Choroid plexus epithelial cell (primary cell): ENCODE results near the gene GUK1.

ENCODE experiments used
- DNase-seq: peaks from one replicate; pipeline ENCODE4 v3.0.0-alpha.2; 2010; ENCODE audit warnings: low read depth
- H3K4me3 ChIP-seq: 2 replicates; pipeline ENCODE4 v1.5.1; 2011; ENCODE audit warnings: low read depth, mild to moderate bottlenecking, control low read depth, low read length, moderate library complexity
- CTCF ChIP-seq: conservative IDR thresholded peaks from 2 replicates; pipeline ENCODE4 v1.5.1; 2011; ENCODE audit warnings: low read depth, mild to moderate bottlenecking, control low read depth, inconsistent platforms, low read length, moderate library complexity

The GUK1 gene

GRCh38 chr1:228163007-228163753, 23.1 kb downstream of the GUK1 start:
- no peak overlapping the region for H3K4me3 ChIP-seq
- no peak for TF ChIP-seq CTCF
- DNase-seq: peak; percentile 51

GRCh38 chr1:228163776-228164519, 23.9 kb downstream of the GUK1 start:
- no peak for DNase-seq
- TF ChIP-seq CTCF: no peak
- H3K4me3 ChIP-seq: no peak overlapping the region

GRCh38 chr1:228164561-228165371, 24.7 kb downstream of the GUK1 start:
- DNase-seq: no peak
- H3K4me3 ChIP-seq: peak overlapping the region; percentile 65
- no peak for TF ChIP-seq CTCF

- H3K4me3 ChIP-seq: peak within 1 kb of the TSS; percentile 66
- TF ChIP-seq CTCF: peak; percentile 72
- peak; percentile 99 for DNase-seq
These were observed 25.5 kb downstream of the GUK1 start, which contains the start of gene IBA57 for GRCh38 chr1:228165372-228166169. Gene IBA57 (plus strand): TSS chr1:228165804. CDS start chr1:228165817, 13 bp downstream.

- DNase-seq: peak; percentile 57
- TF ChIP-seq CTCF: peak; percentile 30
- peak overlapping the region; percentile 66 for H3K4me3 ChIP-seq
These were observed 26.3 kb downstream of the GUK1 start for GRCh38 chr1:228166170-228166936.
